ENCODE results near the gene TFCP2.

The TFCP2 gene

DNA sequence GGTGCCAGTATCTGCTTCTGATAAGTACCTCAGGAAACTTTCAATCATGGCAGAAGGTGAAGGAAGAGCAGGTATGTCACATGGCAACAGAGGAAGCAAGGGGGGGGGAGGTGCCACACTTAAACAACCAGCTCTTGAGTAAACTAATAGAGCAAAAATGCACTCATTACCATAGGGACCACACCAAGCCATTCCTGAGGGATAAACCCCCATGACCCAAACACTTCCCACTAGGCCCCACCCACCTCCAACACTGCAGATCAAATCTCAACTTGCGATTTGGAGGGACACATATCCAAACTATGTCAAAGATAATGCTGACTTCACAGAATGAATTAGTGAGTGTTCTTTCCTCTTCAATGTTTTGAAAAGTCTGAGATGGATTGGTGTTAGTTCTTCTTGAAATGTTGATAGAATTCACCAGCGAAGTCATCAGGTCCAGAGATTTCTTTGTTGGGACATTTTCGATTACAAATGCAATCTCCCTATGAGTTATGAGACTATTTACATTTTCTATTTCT is 16.6 kb downstream of the TFCP2 start:
- DNase-seq (ENCODE audit: low spot score), result no peak

DNA sequence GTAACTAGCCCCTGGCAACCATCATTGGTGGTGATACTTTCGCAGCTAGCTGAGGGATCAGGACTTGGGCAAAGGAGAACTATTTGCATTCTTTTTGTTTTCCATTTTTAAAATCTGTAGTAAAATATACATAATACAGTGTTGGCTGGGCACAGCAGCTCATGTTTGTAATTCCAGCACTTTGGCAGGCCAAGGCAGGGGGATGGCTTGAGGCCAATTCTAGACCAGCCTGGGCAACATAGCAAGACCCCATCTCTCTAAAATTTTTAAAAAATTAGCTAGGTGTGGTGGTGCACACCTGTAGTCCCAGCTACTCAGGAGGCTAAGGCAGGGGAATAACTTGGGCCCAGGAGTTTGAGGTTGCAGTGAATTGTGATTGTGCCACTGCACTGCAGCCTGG is 20.0 kb downstream of the TFCP2 start:
- no peak for DNase-seq (ENCODE audit: low spot score)

DNA sequence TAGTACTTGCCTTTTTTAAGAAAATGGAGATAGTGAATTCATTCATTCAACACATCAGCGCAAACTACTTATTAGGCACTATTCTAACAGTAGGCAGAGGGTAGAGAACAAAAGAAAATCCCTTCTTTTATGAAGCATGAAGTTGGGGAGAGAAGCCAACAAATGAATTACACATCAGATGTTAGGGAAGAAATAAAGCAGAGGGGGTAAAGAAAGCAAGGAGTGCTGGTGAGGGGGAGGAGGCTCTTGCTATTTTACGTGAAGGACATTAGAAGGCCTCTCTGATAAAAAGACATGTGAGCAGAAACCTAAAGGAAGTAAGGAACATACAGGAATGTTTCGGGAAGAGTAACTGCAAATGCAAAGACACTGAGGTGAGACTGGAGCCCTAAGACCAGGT is 22.2 kb downstream of the TFCP2 start:
- DNase-seq (ENCODE audit: low spot score), result no peak

GRCh38 chr12:51147309-51147708 is 25.6 kb downstream of the TFCP2 start:
- no peak for DNase-seq (ENCODE audit: low spot score)

DNA sequence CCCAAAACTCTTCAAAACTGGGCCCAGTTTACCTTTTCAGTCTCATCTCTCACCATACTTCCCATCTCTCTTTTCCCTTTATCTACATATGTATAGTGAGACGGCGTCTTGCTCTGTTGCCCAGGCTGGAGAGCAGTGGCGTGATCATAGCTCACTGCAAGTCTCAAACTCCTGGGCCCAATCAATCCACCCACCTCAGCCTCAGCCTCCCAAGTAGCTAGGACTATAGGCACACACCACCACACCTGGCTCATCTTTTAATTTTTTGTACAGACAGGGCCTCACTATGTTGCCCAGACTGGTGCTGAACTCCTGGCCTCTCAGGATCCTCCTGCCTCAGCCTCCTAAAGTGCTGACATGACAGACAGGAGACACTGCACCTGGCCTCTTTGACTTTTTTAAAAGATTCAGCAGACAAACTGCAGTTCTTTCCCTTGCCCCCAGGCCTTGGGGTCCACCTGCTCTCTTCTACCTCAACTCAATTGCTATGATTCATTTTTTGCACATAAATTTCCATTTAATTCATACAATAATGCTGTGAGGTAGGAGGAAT is 33.6 kb downstream of the TFCP2 start:
- DNase-seq (ENCODE audit: low spot score), result no peak

DNA sequence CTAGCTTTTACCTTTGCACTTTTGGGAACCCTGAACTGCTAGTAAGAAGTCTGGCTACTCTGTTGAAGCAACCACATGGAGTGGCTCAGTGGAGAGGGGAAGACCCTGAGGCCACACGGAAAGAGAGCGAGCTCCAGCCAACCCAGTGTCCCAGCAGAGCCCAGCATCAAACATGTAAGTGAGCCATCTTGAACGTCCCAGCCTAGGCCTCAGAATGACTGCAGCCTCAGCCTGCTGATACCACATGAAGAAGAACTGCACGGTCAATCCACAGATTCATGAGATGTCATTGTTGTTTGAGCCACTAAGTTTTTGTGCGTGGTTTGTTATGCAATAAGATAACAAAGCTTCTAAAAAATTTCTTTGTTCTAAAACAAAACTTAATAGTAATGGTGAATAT is 40.2 kb downstream of the TFCP2 start:
- no peak for DNase-seq (ENCODE audit: low spot score)

- DNase-seq (ENCODE audit: low spot score), result no peak
These were observed 41.0 kb downstream of the TFCP2 start for GRCh38 chr12:51131745-51132521.

GRCh38 chr12:51128919-51129318 is 44.0 kb downstream of the TFCP2 start:
- DNase-seq (ENCODE audit: low spot score), result no peak

DNA sequence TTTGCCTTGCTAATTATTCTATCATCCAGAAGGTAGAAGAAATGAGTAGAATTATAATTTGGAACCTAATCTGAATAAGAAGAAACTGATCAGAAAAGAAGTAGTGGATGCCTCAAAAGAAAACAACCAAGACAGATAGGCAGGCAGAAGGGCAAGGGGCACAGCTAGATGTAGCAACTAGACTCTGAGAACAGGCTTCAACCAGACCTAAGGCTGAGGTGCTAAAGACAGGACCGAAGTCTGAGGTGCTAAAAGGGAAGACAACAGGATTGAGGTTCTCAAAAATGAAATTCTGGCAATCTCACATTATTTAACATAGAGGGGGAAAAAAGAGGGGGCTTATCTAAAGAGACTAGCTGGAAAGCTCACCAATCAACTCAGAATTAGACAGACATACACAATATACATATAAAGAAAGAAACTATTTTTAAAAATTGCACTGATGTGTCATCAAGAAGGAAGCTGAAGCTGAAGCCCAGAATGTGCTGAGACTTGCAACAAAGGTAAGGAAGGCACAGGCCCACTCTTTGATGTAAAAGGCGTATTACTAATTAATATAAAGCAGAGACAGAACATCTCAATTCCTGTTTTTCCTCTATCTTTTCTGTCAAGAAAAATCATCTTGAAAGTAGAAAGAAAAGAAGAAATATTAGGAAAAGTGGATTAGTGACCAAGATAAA is 45.7 kb downstream of the TFCP2 start:
- DNase-seq (ENCODE audit: low spot score), result no peak

GRCh38 chr12:51126297-51126696 is 46.6 kb downstream of the TFCP2 start:
- no peak for DNase-seq (ENCODE audit: low spot score)

- DNase-seq (ENCODE audit: low spot score), result no peak
These were observed 48.4 kb downstream of the TFCP2 start for GRCh38 chr12:51124504-51124903.

GRCh38 chr12:51122844-51123243 is 50.1 kb downstream of the TFCP2 start:
- DNase-seq (ENCODE audit: low spot score), result no peak

DNA sequence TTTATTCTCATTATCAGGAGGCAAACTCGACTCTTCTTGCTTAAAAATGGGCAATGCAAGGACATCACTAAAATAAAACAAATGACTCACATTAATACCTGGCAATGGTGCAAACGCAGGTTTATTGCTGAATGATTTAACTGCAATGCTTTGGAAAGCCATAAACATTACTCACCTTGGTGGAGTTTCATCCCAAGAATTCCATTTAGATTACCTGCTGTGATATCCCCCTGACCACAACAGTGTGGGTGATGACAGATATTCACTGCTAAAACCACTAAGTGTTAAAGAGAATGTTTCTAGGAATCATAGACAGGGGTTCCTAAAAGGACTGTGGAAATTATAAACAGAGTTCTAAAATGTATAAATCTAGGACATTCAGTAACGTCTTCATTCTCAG is 54.2 kb downstream of the TFCP2 start:
- DNase-seq (ENCODE audit: low spot score), result peak; percentile 29

GRCh38 chr12:51115533-51115932 is 57.4 kb downstream of the TFCP2 start:
- DNase-seq (ENCODE audit: low spot score), result no peak

DNA sequence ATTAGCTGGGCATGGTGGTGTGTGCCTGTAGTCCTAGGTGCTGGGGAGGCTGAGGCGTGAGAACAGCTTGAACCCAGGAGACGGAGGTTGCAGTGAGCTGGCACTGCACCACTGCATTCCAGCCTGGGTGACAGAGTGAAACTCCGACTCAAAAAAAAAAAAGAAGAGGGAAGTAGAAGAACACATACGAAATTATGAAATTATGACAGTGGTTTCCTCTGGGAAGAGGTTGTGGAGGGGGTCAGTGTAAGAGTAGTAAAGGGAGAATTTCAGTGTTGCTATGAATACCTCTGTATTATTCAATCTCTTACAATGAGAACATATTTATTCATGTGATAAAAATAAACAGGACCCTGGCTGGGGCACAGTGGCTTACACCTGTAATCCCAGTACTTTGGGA is 64.8 kb downstream of the TFCP2 start:
- DNase-seq (ENCODE audit: low spot score), result no peak

- no peak for DNase-seq (ENCODE audit: low spot score)
These were observed 69.0 kb downstream of the TFCP2 start for GRCh38 chr12:51103977-51104376.

DNA sequence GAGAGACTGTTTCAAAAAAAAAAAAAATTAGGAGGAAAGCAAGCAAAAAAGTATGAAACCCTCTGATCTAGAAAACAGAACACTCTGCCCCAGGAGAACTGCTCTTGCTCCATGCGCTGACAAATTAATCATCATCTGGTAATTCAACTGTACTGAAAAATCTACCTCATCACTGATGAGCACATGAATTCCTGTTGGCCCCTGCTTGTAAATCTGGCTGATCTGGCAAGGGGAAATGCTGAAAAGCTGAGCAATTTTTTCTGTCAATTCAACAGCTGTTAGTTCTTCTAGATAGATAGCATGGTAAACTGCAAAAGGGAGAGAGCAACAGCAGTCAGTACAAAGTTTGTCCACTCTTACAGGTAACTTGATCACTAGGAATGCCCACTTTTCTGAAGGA is 74.3 kb downstream of the TFCP2 start:
- DNase-seq (ENCODE audit: low spot score), result peak; percentile 19

DNA sequence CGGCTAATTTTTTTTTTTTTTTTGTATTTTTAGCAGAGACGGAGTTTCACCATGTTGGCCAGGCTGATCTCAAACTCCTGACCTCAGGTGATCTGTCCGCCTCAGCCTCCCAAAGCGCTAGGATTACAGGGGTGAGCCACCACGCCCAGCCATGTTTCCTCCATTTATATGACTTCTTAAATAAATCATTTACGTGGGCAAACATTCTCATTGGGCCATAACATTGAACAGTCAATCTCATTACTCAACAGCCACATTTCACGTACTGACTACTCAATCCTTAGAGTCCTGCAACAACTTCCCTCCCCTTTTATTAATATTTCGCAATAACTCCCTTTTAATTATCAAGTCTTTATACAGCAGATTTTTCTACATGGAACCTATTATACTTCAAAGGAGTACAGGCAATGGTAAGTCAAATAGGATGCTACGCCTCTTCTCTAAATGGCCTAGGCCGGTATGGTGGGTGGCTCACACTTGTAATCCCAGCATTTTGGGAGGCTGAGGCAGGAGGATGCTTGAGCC is 82.2 kb downstream of the TFCP2 start:
- DNase-seq (ENCODE audit: low spot score), result no peak

DNA sequence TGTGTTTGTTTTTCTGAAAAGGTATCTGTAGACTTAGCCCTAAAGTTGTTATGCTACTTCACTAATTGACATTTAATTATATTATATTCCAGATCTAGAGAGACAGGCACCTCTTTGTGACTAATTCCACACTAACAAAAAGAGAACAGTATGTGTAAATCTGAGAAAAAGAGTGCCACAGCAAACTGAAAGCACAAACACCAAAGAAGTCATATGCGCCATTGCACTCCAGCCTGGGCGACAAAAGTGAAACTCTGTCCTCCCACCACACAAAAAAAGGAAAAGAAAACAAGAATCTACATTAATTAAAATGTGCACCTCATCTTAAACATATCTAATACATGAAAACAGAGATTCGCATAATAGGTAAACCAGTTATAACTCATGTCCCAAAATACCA is 85.1 kb downstream of the TFCP2 start:
- DNase-seq (ENCODE audit: low spot score), result no peak

- DNase-seq (ENCODE audit: low spot score), result no peak
These were observed 86.0 kb downstream of the TFCP2 start for GRCh38 chr12:51086933-51087332.

DNA sequence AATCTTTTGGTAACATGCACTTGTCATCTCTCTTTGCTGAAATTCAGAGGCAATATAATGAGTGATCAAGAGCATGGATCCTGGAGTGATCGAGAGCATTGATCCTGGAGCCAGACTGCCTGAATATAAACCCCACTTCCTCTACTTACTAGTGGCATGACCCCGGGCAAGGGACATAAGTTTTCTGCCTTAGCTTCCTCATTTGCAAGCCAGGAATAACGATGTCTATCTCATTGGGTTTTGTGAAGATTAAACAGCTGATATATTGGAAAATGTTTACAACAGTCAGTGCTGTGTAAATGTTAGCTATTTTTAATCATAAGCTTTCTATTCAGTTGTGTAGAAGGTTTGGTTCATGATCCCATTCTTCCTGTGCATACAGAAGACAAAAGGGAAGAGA is 87.2 kb downstream of the TFCP2 start:
- no peak for DNase-seq (ENCODE audit: low spot score)

DNA sequence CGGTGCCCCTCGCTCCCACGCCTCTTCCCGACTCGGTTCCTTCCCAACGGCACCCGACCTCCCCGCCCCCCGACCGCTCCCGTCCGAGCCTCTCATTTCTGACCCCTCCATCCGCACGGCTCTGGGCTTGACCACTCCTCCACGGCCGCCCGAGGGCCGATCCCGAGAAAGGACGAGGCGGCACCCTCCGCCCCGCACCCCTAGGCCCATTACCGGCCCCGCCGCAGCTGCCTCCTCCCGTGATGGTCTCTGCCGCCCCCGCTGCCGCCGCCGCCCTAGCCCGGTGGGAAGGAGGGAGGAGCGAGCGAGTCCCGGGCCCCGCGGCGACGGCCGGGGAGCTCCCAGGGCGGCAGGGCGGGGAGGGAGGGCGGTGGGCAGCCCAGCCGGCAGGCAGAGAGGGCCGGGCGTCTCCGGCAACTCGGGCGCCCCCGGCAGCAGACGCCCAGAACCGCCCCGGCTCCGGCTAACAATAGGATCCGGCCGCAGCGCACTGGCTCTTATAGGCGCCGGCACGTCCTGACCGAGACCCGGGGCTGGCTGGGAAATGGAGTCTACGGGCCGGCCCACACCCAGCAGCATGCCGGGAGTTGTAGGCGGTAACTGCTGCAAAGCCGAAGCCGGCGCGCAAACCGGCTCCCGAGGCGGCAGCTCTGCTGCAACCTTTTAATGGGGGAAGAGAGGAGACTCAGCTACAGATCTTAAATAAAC is 89.7 kb downstream of the TFCP2 start, which contains the start of gene CSRNP2:
Gene CSRNP2 (minus strand): TSS at position 471 of the 708 bp plus-strand sequence. CDS start 7,035 bp downstream, outside the sequence.
- peak; percentile 96 for DNase-seq (ENCODE audit: low spot score)

Data from RKO (cell line).